Liver (tissue), 9 donors: ENCODE results near the gene SMIM10. TPM values are rescaled to one million over a fixed set of nuclear protein-coding genes. Genes with fewer than 3 reads are reported as not detected.

Source experiments
- DNase-seq: peaks from one replicate; pipeline ENCODE4 v3.0.0-alpha.2; 2017; ENCODE audit warnings: low spot score
- H3K27ac ChIP-seq, 2 donors: one replicate each; pipeline ENCODE4 v1.7.0; 2013; ENCODE audit warnings: inconsistent platforms in 2 of 2, low read length in 2 of 2, control low read depth in 1 of 2, low read depth in 1 of 2, mild to moderate bottlenecking in 1 of 2
- H3K27me3 ChIP-seq, 4 donors: one replicate each; pipeline versions ENCODE4 v1.6.1 to v1.7.0; 2013; ENCODE audit warnings: low read length in 3 of 4, inconsistent platforms in 1 of 4, mild to moderate bottlenecking in 1 of 4, moderate library complexity in 1 of 4; ENCODE audit not compliant: control insufficient read depth in 4 of 4, insufficient read depth in 4 of 4
- H3K36me3 ChIP-seq, 4 donors: one replicate each; pipeline versions ENCODE4 v1.6.1 to v1.7.0; 2013; ENCODE audit warnings: low read length in 3 of 4, mild to moderate bottlenecking in 3 of 4, low read depth in 1 of 4, moderate library complexity in 1 of 4; ENCODE audit not compliant: control insufficient read depth in 4 of 4, insufficient read depth in 3 of 4
- H3K4me1 ChIP-seq, 4 donors: one replicate each; pipeline versions ENCODE4 v1.6.1 to v1.7.0; 2013; ENCODE audit warnings: low read length in 3 of 4, mild to moderate bottlenecking in 3 of 4, moderate library complexity in 1 of 4; ENCODE audit not compliant: control insufficient read depth in 4 of 4, insufficient read depth in 4 of 4
- H3K4me3 ChIP-seq, 3 donors: one replicate each; pipeline versions ENCODE4 v1.6.1 to v1.7.0; 2013; ENCODE audit warnings: low read length in 3 of 3, control low read depth in 1 of 3, low read depth in 1 of 3, mild to moderate bottlenecking in 1 of 3
- H3K9ac ChIP-seq, 2 donors: one replicate each; pipeline ENCODE4 v1.7.0; 2013; ENCODE audit warnings: low read length in 2 of 2, mild to moderate bottlenecking in 2 of 2, moderate library complexity in 2 of 2, control low read depth in 1 of 2, low read depth in 1 of 2
- H3K9me3 ChIP-seq, 4 donors: one replicate each; pipeline versions ENCODE4 v1.6.1 to v1.7.0; 2013; ENCODE audit warnings: low read length in 3 of 4; ENCODE audit not compliant: control insufficient read depth in 4 of 4
- ATF3 ChIP-seq: IDR thresholded peaks from 2 replicates; pipeline ENCODE4 v1.6.1; 2016; ENCODE audit warnings: antibody characterized with exemption
- EGR1 ChIP-seq, 2 donors: IDR thresholded peaks; 2 replicates each; pipeline ENCODE4 v1.6.1; 2016 to 2018; ENCODE audit warnings: antibody characterized with exemption in 2 of 2, low read depth in 2 of 2
- FOXA1 ChIP-seq: IDR thresholded peaks from 2 replicates; pipeline ENCODE4 v1.6.1; 2016; ENCODE audit warnings: antibody characterized with exemption
- FOXA2 ChIP-seq: IDR thresholded peaks from 2 replicates; pipeline ENCODE4 v1.6.1; 2016; ENCODE audit warnings: antibody characterized with exemption
- GABPA ChIP-seq, 2 donors: IDR thresholded peaks in 1 of 2; conservative IDR thresholded peaks in 1 of 2; 2 replicates each; pipeline ENCODE4 v1.6.1; 2016; ENCODE audit warnings: antibody characterized with exemption in 2 of 2, mild to moderate bottlenecking in 1 of 2, moderate library complexity in 1 of 2
- HNF4A ChIP-seq, 2 donors: conservative IDR thresholded peaks; 2 replicates each; pipeline ENCODE4 v1.6.1; 2016; ENCODE audit warnings: antibody characterized with exemption in 2 of 2, mild to moderate bottlenecking in 2 of 2
- HNF4G ChIP-seq: IDR thresholded peaks from 2 replicates; pipeline ENCODE4 v1.6.1; 2016; ENCODE audit warnings: antibody characterized with exemption
- JUND ChIP-seq, 2 donors: IDR thresholded peaks; 2 replicates each; pipeline ENCODE4 v1.6.1; 2016; ENCODE audit warnings: antibody characterized with exemption in 2 of 2
- NR2F2 ChIP-seq: IDR thresholded peaks from 2 replicates; pipeline ENCODE4 v1.6.1; 2016; ENCODE audit warnings: antibody characterized with exemption
- RAD21 ChIP-seq, 2 donors: IDR thresholded peaks; 2 replicates each; pipeline ENCODE4 v1.6.1; 2016; ENCODE audit warnings: antibody characterized with exemption in 2 of 2, mild to moderate bottlenecking in 2 of 2
- REST ChIP-seq: IDR thresholded peaks from 2 replicates; pipeline ENCODE4 v1.6.1; 2016; ENCODE audit warnings: antibody characterized with exemption, mild to moderate bottlenecking
- RXRA ChIP-seq, 2 donors: IDR thresholded peaks; 2 replicates each; pipeline ENCODE4 v1.6.1; 2017 to 2018; ENCODE audit warnings: antibody characterized with exemption in 2 of 2, mild to moderate bottlenecking in 1 of 2
- SP1 ChIP-seq: IDR thresholded peaks from 2 replicates; pipeline ENCODE4 v1.6.1; 2018; ENCODE audit warnings: antibody characterized with exemption, mild to moderate bottlenecking
- TAF1 ChIP-seq: conservative IDR thresholded peaks from 2 replicates; pipeline ENCODE4 v1.6.1; 2016; ENCODE audit warnings: antibody characterized with exemption, mild to moderate bottlenecking
- YY1 ChIP-seq: IDR thresholded peaks from 2 replicates; pipeline ENCODE4 v1.6.1; 2016; ENCODE audit warnings: antibody characterized with exemption, mild to moderate bottlenecking
- WGBS: extraction: QIAGEN DNeasy Blood & Tissue Kit; methylation state at CpG from one replicate; pipeline ENCODE4 v1.1.7; 2013; 5-methylcytosine and 5-hydroxymethylcytosine counted together
- polyA plus RNA-seq, 2 donors: library from polyadenylated mRNA; stranded (reverse) in 1 of 2; unstranded in 1 of 2; fragments of 200-250 nt in 1 of 2; fragments of >200 nt in 1 of 2; fragmentation: Nextera tagmentation in 1 of 2; extraction: Ambion mirVana in 1 of 2; gene quantifications; one replicate each; pipeline versions ENCODE4 v1.2.1 to v1.2.3, GENCODE V29; 2013 to 2015
- total RNA-seq, 2 donors: library from RNA; depleted of rRNA; stranded (reverse); fragments of >200 nt; gene quantifications; one replicate each; pipeline ENCODE4 v1.2.3, GENCODE V29; 2014
- TF ChIP-seq, protein P1 (sequence below): IDR thresholded peaks from 2 replicates; pipeline ENCODE4 v1.6.1; 2016; ENCODE audit warnings: antibody characterized with exemption
- TF ChIP-seq, protein P2 (sequence below): fragments of 150-350 bp; IDR thresholded peaks from 2 replicates; pipeline ENCODE4 v1.5.1; 2017; ENCODE audit warnings: improper control_type of control experiment, low read depth, low read length; ENCODE audit not compliant: missing input control
- TF ChIP-seq, protein P3 (sequence below): IDR thresholded peaks from 2 replicates; pipeline ENCODE4 v1.6.1; 2016; ENCODE audit warnings: antibody characterized with exemption
- donor health status: healthy.
- donor health status: healthy.
- donor health status: healthy.
- donor health status: healthy.
- donor health status: healthy.

The SMIM10 gene
- total and polyA plus RNA-seq, 4 donors, result 0.33 to 6.5 (median 0.68) TPM

DNA sequence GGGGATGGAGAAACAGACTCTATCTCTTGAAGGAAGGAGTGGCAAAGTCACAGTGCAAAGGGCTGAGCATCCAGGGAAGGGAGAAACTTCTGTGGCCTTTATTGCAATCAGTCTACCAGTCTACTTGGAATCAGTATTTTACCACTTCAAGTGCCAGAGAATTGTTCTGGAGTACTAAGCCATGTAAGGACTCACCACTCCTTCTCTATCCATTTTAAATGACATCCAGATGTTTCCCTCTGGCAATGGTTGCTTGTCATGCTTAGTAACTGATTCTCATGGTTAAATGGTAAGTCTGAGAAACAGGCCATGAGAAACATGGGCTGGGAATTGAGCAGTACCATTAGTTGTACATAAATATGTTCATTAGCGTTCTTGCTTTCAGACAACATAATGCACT lies 21.1 kb upstream of the SMIM10 start:
- Histone ChIP-seq H3K4me3 (no peak overlapping the region), H3K9ac (no peak overlapping the region), H3K9me3 (no peaks in the 10 kb centered on the region), H3K27ac (no peak overlapping the region), H3K36me3 (no peaks in the 10 kb centered on the region), H3K4me1 (no peaks in the 10 kb centered on the region), H3K27me3 (peaks cover 0 to 2% (median 0%) of the 10 kb centered on the region in 4 donors)
- DNase-seq, result no peak
- TF ChIP-seq JUND (IDR thresholded peaks at IDR 0.05), result no peak
- no peak for TF ChIP-seq SP1
- TF ChIP-seq ATF3, result no peak
- TF ChIP-seq TAF1, result no peak
- TF ChIP-seq RXRA (IDR thresholded peaks at IDR 0.05), result no peak
- no peak for TF ChIP-seq HNF4G
- TF ChIP-seq GABPA (IDR thresholded peaks at IDR 0.05 in 1 of 2, conservative IDR thresholded peaks at IDR 0.05 in 1 of 2), result no peak
- TF ChIP-seq, protein P1, sequence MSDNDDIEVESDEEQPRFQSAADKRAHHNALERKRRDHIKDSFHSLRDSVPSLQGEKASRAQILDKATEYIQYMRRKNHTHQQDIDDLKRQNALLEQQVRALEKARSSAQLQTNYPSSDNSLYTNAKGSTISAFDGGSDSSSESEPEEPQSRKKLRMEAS, result no peak
- TF ChIP-seq, protein P2, sequence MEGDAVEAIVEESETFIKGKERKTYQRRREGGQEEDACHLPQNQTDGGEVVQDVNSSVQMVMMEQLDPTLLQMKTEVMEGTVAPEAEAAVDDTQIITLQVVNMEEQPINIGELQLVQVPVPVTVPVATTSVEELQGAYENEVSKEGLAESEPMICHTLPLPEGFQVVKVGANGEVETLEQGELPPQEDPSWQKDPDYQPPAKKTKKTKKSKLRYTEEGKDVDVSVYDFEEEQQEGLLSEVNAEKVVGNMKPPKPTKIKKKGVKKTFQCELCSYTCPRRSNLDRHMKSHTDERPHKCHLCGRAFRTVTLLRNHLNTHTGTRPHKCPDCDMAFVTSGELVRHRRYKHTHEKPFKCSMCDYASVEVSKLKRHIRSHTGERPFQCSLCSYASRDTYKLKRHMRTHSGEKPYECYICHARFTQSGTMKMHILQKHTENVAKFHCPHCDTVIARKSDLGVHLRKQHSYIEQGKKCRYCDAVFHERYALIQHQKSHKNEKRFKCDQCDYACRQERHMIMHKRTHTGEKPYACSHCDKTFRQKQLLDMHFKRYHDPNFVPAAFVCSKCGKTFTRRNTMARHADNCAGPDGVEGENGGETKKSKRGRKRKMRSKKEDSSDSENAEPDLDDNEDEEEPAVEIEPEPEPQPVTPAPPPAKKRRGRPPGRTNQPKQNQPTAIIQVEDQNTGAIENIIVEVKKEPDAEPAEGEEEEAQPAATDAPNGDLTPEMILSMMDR, result no peak
- TF ChIP-seq EGR1 (IDR thresholded peaks at IDR 0.05; ENCODE audit: low read depth in 2 of 2), result no peak
- no peak for TF ChIP-seq RAD21 (IDR thresholded peaks at IDR 0.05)
- TF ChIP-seq REST, result no peak
- TF ChIP-seq FOXA2, result no peak
- TF ChIP-seq HNF4A (conservative IDR thresholded peaks at IDR 0.05), result no peak
- TF ChIP-seq NR2F2, result no peak
- TF ChIP-seq, protein P3, sequence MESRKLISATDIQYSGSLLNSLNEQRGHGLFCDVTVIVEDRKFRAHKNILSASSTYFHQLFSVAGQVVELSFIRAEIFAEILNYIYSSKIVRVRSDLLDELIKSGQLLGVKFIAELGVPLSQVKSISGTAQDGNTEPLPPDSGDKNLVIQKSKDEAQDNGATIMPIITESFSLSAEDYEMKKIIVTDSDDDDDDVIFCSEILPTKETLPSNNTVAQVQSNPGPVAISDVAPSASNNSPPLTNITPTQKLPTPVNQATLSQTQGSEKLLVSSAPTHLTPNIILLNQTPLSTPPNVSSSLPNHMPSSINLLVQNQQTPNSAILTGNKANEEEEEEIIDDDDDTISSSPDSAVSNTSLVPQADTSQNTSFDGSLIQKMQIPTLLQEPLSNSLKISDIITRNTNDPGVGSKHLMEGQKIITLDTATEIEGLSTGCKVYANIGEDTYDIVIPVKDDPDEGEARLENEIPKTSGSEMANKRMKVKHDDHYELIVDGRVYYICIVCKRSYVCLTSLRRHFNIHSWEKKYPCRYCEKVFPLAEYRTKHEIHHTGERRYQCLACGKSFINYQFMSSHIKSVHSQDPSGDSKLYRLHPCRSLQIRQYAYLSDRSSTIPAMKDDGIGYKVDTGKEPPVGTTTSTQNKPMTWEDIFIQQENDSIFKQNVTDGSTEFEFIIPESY, result no peak
- no peak for TF ChIP-seq YY1
- no peak for TF ChIP-seq FOXA1
- 98% methylated on average over 1 of the region's 1 CpG for whole genome bisulfite sequencing
